ENCODE measurements around the gene KCTD12. TPM values are rescaled to one million over a fixed set of nuclear protein-coding genes. Genes with fewer than 3 reads are reported as not detected.
"Not testable (repeated sequence)": the region's sequence is repeated elsewhere in the genome, so short reads cannot be mapped to it uniquely, and the experiment has no call there.

Gene KCTD12
- polyA plus RNA-seq, 1 donor, result 101 TPM

DNA sequence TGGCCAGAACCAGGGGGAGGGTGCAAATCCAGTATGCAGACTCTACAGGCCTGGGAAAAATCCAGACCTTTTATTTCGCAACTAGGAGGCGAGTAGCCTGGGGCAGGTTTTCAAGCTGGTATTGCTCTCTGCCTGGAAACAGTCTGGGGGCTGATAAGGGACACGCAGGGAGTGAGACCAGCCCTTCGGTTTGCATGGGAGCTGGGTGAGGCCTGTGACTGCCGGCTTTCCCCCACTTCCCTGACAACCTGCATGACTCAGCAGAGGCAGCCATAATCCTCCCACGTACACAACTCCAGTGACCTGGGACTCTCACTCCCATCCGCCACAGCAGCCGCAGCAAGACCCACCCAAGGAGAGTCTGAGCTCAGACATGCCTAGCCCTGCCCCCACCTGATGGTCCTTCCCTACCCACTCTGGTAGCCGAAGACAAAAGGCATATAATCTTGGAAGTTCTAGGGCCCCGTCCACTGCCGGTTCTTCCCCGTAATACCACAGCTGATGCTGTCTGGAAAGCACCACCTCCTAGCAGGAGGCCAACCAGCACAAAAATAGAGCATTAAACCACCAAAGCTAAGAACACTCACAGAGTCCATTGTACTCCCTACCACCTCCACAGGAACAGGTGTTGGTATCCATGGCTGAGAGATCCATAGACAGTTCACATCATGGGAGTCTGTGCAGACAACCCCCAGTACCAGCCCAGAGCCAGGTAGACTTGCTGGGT, 31.7 kb upstream of the KCTD12 start:
- peak overlapping the region; percentile 67 for H3K27ac ChIP-seq (ENCODE audit: low read length)
- not testable (repeated sequence) for H3K9me3 ChIP-seq (ENCODE audit: control insufficient read depth, low read depth, low read length); H3K27me3 ChIP-seq (ENCODE audit: control insufficient read depth, insufficient read depth, low read length); H3K36me3 ChIP-seq (ENCODE audit: control insufficient read depth, insufficient read depth, low read length); H3K4me3 ChIP-seq (ENCODE audit: low read length); H3K4me1 ChIP-seq (ENCODE audit: control insufficient read depth, insufficient read depth, low read length)
- peak; percentile 54 to 65 for DNase-seq
- no CpG with 5 or more reads among the region's 12 CpGs for WGBS (ENCODE audit: insufficient coverage, low lambda C conversion rate)

DNA sequence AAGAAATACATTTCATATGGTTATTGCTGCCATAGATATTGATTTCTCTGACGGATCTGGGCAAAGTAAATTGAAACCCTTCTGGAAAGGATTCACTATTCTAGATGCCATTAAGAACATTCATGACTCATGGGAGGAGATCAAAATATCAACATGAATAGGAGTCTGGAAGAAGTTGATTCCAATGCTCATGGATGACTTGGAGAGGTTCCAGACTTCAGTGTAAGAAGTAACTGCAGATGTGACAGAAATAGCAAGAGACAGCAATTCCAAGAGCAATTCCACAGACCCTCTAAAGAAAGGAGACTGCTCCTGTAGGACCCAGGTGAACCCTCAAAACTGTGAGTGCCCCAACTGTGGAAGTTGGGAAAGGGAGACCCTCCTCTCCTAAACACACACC, 30.9 kb upstream of the KCTD12 start:
- WGBS (ENCODE audit: insufficient coverage, low lambda C conversion rate), result no CpG with 5 or more reads among the region's 1 CpG
- H3K36me3 ChIP-seq (ENCODE audit: control insufficient read depth, insufficient read depth, low read length), result no peaks in the 10 kb centered on the region
- H3K27me3 ChIP-seq (ENCODE audit: control insufficient read depth, insufficient read depth, low read length), result no peaks in the 10 kb centered on the region
- H3K4me1 ChIP-seq (ENCODE audit: control insufficient read depth, insufficient read depth, low read length), result peaks cover 5% of the 10 kb centered on the region
- no peak overlapping the region for H3K4me3 ChIP-seq (ENCODE audit: low read length)
- peak overlapping the region; percentile 67 for H3K27ac ChIP-seq (ENCODE audit: low read length)
- no peak for DNase-seq
- H3K9me3 ChIP-seq (ENCODE audit: control insufficient read depth, low read depth, low read length), result no peaks in the 10 kb centered on the region

DNA sequence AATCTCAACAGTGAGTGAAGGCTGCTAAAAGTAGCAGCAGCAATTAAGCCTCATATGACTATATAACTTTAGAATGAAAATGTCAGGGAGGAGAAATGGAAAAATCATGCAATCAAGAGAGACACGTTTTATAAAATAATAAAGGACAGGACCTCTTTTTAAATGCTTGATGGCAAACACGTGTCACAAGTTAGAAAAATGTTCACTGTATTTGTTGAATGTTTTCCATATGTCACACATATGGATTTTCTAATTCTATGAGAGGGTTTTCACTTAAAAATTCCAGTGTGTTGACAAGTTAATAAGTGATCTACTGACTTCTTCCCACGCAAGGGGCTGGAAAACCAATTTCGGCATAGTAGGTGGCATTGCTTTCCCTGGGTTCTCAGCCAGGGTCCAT, 27.7 kb upstream of the KCTD12 start:
- 87% methylated on average over 2 of the region's 4 CpGs for WGBS (ENCODE audit: insufficient coverage, low lambda C conversion rate)
- DNase-seq, result no peak
- no peak overlapping the region for H3K4me3 ChIP-seq (ENCODE audit: low read length)
- peaks cover 5% of the 10 kb centered on the region for H3K4me1 ChIP-seq (ENCODE audit: control insufficient read depth, insufficient read depth, low read length)
- H3K36me3 ChIP-seq (ENCODE audit: control insufficient read depth, insufficient read depth, low read length), result no peaks in the 10 kb centered on the region
- no peaks in the 10 kb centered on the region for H3K27me3 ChIP-seq (ENCODE audit: control insufficient read depth, insufficient read depth, low read length)
- no peak overlapping the region for H3K27ac ChIP-seq (ENCODE audit: low read length)
- no peaks in the 10 kb centered on the region for H3K9me3 ChIP-seq (ENCODE audit: control insufficient read depth, low read depth, low read length)

DNA sequence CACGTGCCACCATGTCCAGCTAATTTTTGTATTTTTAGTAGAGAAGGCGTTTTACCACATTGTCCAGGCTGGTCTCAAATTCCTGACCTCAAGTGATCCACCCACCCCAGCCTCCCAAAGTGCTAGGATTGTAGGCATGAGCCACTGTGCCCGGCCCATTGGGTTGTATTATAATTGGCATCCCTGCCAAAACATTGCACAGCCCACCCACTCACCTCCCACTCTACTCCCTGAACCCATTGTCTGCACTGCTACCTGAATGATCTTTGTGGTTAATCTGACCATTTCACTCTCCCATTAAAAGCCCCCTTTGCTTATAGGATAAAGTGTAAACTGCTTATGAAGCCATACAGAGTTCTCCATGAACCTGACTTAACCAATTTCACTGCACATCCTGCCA, 26.3 kb upstream of the KCTD12 start:
- no peak for DNase-seq
- Histone ChIP-seq H3K4me3 (ENCODE audit: low read length) (no peak overlapping the region), H3K27me3 (ENCODE audit: control insufficient read depth, insufficient read depth, low read length) (no peaks in the 10 kb centered on the region), H3K9me3 (ENCODE audit: control insufficient read depth, low read depth, low read length) (no peaks in the 10 kb centered on the region), H3K4me1 (ENCODE audit: control insufficient read depth, insufficient read depth, low read length) (peaks cover 3% of the 10 kb centered on the region), H3K36me3 (ENCODE audit: control insufficient read depth, insufficient read depth, low read length) (no peaks in the 10 kb centered on the region), H3K27ac (ENCODE audit: low read length) (no peak overlapping the region)
- no CpG with 5 or more reads among the region's 3 CpGs for WGBS (ENCODE audit: insufficient coverage, low lambda C conversion rate)

GRCh38 chr13:76904507-76904906, 18.3 kb upstream of the KCTD12 start:
- Histone ChIP-seq H3K4me1 (ENCODE audit: control insufficient read depth, insufficient read depth, low read length) (no peaks in the 10 kb centered on the region), H3K27me3 (ENCODE audit: control insufficient read depth, insufficient read depth, low read length) (no peaks in the 10 kb centered on the region), H3K36me3 (ENCODE audit: control insufficient read depth, insufficient read depth, low read length) (no peaks in the 10 kb centered on the region), H3K9me3 (ENCODE audit: control insufficient read depth, low read depth, low read length) (no peaks in the 10 kb centered on the region), H3K4me3 (ENCODE audit: low read length) (no peak overlapping the region), H3K27ac (ENCODE audit: low read length) (no peak overlapping the region)
- no CpG with 5 or more reads among the region's 2 CpGs for WGBS (ENCODE audit: insufficient coverage, low lambda C conversion rate)
- no peak for DNase-seq

DNA sequence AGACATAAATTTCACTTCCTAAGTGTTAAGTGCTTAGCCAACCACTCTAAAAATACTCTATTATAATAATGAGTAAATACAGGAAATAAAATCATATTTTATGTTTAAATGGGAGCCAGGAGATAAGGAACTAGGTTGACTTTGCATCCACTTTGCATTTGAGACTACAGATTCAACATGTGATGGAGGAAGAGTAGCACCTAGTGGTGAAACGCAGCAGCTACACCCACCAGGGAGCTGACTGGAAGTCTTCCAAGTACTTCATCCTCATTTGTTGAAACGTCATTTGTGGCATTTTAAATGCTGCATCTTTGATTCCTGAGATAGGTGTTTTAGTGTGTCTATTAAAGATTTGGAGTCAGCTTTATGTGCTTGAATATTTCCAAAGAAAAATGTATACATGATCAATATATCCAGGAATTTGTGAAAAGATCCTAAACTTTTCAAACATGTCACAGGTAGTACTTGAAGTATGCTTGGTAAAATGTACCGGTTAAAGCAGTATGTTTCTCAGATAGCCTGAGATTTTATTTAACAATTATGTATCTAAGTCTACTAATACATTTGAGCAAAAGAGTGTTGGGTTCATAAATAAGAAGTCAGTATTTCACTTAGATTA, 17.4 kb upstream of the KCTD12 start:
- H3K27ac ChIP-seq (ENCODE audit: low read length), result no peak overlapping the region
- no peaks in the 10 kb centered on the region for H3K4me1 ChIP-seq (ENCODE audit: control insufficient read depth, insufficient read depth, low read length)
- no peaks in the 10 kb centered on the region for H3K36me3 ChIP-seq (ENCODE audit: control insufficient read depth, insufficient read depth, low read length)
- no peaks in the 10 kb centered on the region for H3K9me3 ChIP-seq (ENCODE audit: control insufficient read depth, low read depth, low read length)
- DNase-seq, result peak; percentile 59
- no CpG with 5 or more reads among the region's 3 CpGs for WGBS (ENCODE audit: insufficient coverage, low lambda C conversion rate)
- H3K4me3 ChIP-seq (ENCODE audit: low read length), result no peak overlapping the region
- H3K27me3 ChIP-seq (ENCODE audit: control insufficient read depth, insufficient read depth, low read length), result no peaks in the 10 kb centered on the region

DNA sequence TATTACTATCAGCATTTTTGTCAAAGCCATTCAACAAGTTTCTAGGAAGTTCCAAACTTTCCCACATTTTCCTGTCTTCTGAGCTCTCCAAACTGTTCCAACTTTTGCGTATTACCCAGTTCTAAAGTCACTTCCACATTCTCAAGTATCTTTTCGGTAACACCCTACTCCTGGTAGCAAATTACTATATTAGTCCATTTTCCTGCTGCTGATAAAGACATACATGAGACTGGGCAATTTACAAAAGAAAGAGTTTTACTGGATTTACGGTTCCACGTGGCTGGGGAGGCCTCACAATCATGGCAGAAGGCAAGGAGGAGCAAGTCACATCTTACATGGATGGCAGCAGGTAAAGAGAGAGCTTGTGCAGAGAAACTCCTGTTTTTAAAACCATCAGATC, 12.9 kb upstream of the KCTD12 start:
- not testable (repeated sequence) for H3K27ac ChIP-seq (ENCODE audit: low read length); H3K4me3 ChIP-seq (ENCODE audit: low read length); DNase-seq; H3K36me3 ChIP-seq (ENCODE audit: control insufficient read depth, insufficient read depth, low read length); H3K27me3 ChIP-seq (ENCODE audit: control insufficient read depth, insufficient read depth, low read length); H3K4me1 ChIP-seq (ENCODE audit: control insufficient read depth, insufficient read depth, low read length); H3K9me3 ChIP-seq (ENCODE audit: control insufficient read depth, low read depth, low read length)
- 100% methylated on average over 2 of the region's 4 CpGs for WGBS (ENCODE audit: insufficient coverage, low lambda C conversion rate)

DNA sequence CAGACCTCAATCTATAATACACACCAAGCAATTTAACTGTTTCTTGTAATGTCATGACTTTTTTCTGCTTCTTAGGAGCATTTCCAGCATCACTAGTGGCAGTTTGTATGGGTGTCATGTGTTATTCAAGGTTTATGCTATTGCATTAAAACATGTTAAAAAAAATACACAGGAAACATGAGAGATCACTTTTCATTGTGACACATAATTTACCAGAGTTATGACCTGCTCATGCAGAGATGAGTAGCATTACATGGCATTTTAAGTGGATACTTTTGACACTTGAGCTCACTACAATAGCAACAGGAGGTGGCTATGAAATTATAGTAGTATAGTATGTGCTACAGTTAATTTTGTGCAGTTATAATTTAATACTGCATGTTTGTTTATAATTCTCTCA, 11.0 kb upstream of the KCTD12 start:
- H3K27me3 ChIP-seq (ENCODE audit: control insufficient read depth, insufficient read depth, low read length), result not testable (repeated sequence)

GRCh38 chr13:76894401-76895110, 8.4 kb upstream of the KCTD12 start:
- Histone ChIP-seq H3K27ac (ENCODE audit: low read length) (no peak overlapping the region), H3K4me1 (ENCODE audit: control insufficient read depth, insufficient read depth, low read length) (no peaks in the 10 kb centered on the region), H3K27me3 (ENCODE audit: control insufficient read depth, insufficient read depth, low read length) (no peaks in the 10 kb centered on the region), H3K36me3 (ENCODE audit: control insufficient read depth, insufficient read depth, low read length) (no peaks in the 10 kb centered on the region), H3K9me3 (ENCODE audit: control insufficient read depth, low read depth, low read length) (no peaks in the 10 kb centered on the region), H3K4me3 (ENCODE audit: low read length) (no peak overlapping the region)
- no CpG with 5 or more reads among the region's 2 CpGs for WGBS (ENCODE audit: insufficient coverage, low lambda C conversion rate)
- DNase-seq, result no peak

More for the DNA sequence above, 11.0 kb upstream of the KCTD12 start:
- not testable (repeated sequence) for H3K9me3 ChIP-seq (ENCODE audit: control insufficient read depth, low read depth, low read length); H3K36me3 ChIP-seq (ENCODE audit: control insufficient read depth, insufficient read depth, low read length); DNase-seq; H3K4me3 ChIP-seq (ENCODE audit: low read length); H3K4me1 ChIP-seq (ENCODE audit: control insufficient read depth, insufficient read depth, low read length); H3K27ac ChIP-seq (ENCODE audit: low read length)

DNA sequence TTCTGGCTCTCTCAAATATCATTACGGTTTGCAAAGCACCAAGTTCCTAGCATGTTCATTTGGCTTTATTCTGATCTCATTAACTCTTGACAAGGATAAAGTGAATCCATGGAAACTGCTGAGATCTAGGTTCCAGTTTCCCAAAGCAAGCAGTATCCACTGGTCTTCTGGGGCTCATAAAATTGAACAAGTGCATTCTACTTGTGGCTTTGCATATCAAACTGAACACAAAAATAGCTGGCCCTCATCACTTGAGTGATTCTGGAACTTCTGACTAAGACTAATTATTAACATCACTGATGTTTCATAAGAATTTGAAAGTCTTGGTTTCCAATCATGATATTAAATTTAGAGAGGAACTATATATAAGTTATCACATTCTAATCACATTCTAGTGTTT, 6.3 kb upstream of the KCTD12 start:
- Histone ChIP-seq H3K4me1 (ENCODE audit: control insufficient read depth, insufficient read depth, low read length) (peaks cover 7% of the 10 kb centered on the region), H3K27me3 (ENCODE audit: control insufficient read depth, insufficient read depth, low read length) (no peaks in the 10 kb centered on the region), H3K36me3 (ENCODE audit: control insufficient read depth, insufficient read depth, low read length) (no peaks in the 10 kb centered on the region), H3K9me3 (ENCODE audit: control insufficient read depth, low read depth, low read length) (no peaks in the 10 kb centered on the region), H3K27ac (ENCODE audit: low read length) (no peak overlapping the region), H3K4me3 (ENCODE audit: low read length) (no peak overlapping the region)
- DNase-seq, result no peak
- WGBS (ENCODE audit: insufficient coverage, low lambda C conversion rate), result 86% methylated on average over 1 of the region's 1 CpG

Data from large intestine (tissue), 3 donors.